HCT116 (cell line): ENCODE measurements around the gene CNTFR. TPM values are rescaled to one million over a fixed set of nuclear protein-coding genes. Genes with fewer than 3 reads are reported as not detected.
"Not testable (repeated sequence)": the region's sequence is repeated elsewhere in the genome, so short reads cannot be mapped to it uniquely, and the experiment has no call there.

Experiments
- ATAC-seq: fragments of 200-7000 bp; cut with Tn5 transposase; 2 replicates; pipeline ENCODE4 v1.9.1; 2020; ENCODE audit warnings: mild to moderate bottlenecking, moderate library complexity
- Bru-seq: library from RNA; stranded (reverse); fragments of 400-500 nt; gene quantifications from one replicate; lab custom pipeline; 2021; lab: Mats Ljungman, UMichigan
- BruChase-seq, 2 experiments: library from RNA; stranded (reverse); fragments of 400-500 nt; gene quantifications; one replicate each; lab custom pipeline; 2021; lab: Mats Ljungman, UMichigan
- BruUV-seq: library from RNA; stranded (reverse); fragments of 400-500 nt; replicated peaks from 2 replicates; lab custom pipeline; 2021; lab: Mats Ljungman, UMichigan
- CTCF ChIA-PET: fragments of 300-600 bp; sonication (Branson Sonifier 250); formaldehyde crosslinking; loops from one replicate; lab custom pipeline; 2021; ENCODE audit warnings: antibody characterized with exemption; lab: Charles Lee
- POLR2A ChIA-PET: fragments of 300-600, 350-600 bp; sonication (Branson Sonifier 250); formaldehyde crosslinking; loops from one replicate; lab custom pipeline; 2021; ENCODE audit warnings: antibody characterized with exemption; lab: Charles Lee
- RAD21 ChIA-PET, 2 experiments: fragments of 300-600 bp; sonication (Branson Sonifier 250); formaldehyde crosslinking; loops; one replicate each; lab custom pipeline; 2023; ENCODE audit warnings: low total read pairs in 2 of 2; ENCODE audit not compliant: uncharacterized antibody in 2 of 2, unreplicated experiment in 2 of 2, low non-redundant PET in 1 of 2; lab: Charles Lee
- DNase-seq: peaks from one replicate; pipeline ENCODE4 v3.0.0-alpha.2; 2010; ENCODE audit warnings: low read depth, low spot score
- H2AFZ ChIP-seq: fragments of 200-600 bp; shearing (Covaris generic), sonication (generic); 2 replicates; pipeline ENCODE4 v1.6.1; 2017; ENCODE audit warnings: low read depth, mixed run types, mixed read lengths, antibody characterized with exemption, low read length; ENCODE audit not compliant: poor library complexity, severe bottlenecking
- H3K27ac ChIP-seq: 2 replicates; pipeline ENCODE4 v1.5.1; 2012; ENCODE audit warnings: low read depth, low read length
- H3K27me3 ChIP-seq: fragments of 200-600 bp; sonication (generic); 2 replicates; pipeline ENCODE4 v1.6.1; 2016; ENCODE audit warnings: mixed run types, low read length, mixed read lengths; ENCODE audit not compliant: insufficient read depth
- H3K36me3 ChIP-seq, 2 experiments: fragments of 200-500 bp in 1 of 2; fragments of 200-600 bp in 1 of 2; sonication (Bioruptor generic) in 1 of 2; sonication (generic) in 1 of 2; 2 replicates each; pipeline versions ENCODE4 v1.5.1 to v1.6.1; 2014 to 2016; ENCODE audit warnings: low read length in 2 of 2, inconsistent platforms in 1 of 2, mixed read lengths in 1 of 2, mixed run types in 1 of 2; ENCODE audit not compliant: insufficient read depth in 2 of 2, control insufficient read depth in 1 of 2
- H3K4me1 ChIP-seq, 2 experiments: fragments of 200-600 bp in 1 of 2; sonication (generic) in 1 of 2; 2 replicates each; pipeline versions ENCODE4 v1.5.1 to v1.6.1; 2012 to 2017; ENCODE audit warnings: low read length in 2 of 2, inconsistent platforms in 1 of 2, mild to moderate bottlenecking in 1 of 2, mixed read lengths in 1 of 2, mixed run types in 1 of 2, moderate library complexity in 1 of 2; ENCODE audit not compliant: insufficient read depth in 2 of 2, control insufficient read depth in 1 of 2
- H3K4me2 ChIP-seq: fragments of 200-600 bp; sonication (generic); 2 replicates; pipeline ENCODE4 v1.6.1; 2017; ENCODE audit warnings: mixed run types, low read length, mixed read lengths
- H3K4me3 ChIP-seq, 2 experiments: fragments of 200-600 bp in 1 of 2; sonication (generic) in 1 of 2; replicated peaks in 1 of 2; 2 replicates each; pipeline ENCODE4 v1.5.1; 2011 to 2016; ENCODE audit warnings: low read length in 2 of 2, control low read depth in 1 of 2, low read depth in 1 of 2, mild to moderate bottlenecking in 1 of 2, mixed read lengths in 1 of 2, mixed run types in 1 of 2
- H3K79me2 ChIP-seq: fragments of 200-600 bp; sonication (generic); 2 replicates; pipeline ENCODE4 v1.6.1; 2017; ENCODE audit warnings: mild to moderate bottlenecking, mixed run types, low read length, moderate library complexity, mixed read lengths; ENCODE audit not compliant: insufficient read depth
- H3K9ac ChIP-seq: fragments of 200-600 bp; sonication (generic); 2 replicates; pipeline ENCODE4 v1.6.1; 2016; ENCODE audit warnings: low read length, mixed read lengths
- H3K9me2 ChIP-seq: fragments of 200-600 bp; sonication (generic), shearing (Covaris generic); 2 replicates; pipeline ENCODE4 v1.6.1; 2017; ENCODE audit warnings: mixed run types, mild to moderate bottlenecking, moderate library complexity; ENCODE audit not compliant: insufficient read depth
- H3K9me3 ChIP-seq, 2 experiments: fragments of 200-500 bp in 1 of 2; fragments of 200-600 bp in 1 of 2; sonication (Bioruptor generic) in 1 of 2; sonication (generic) in 1 of 2; 2 replicates each; pipeline ENCODE4 v1.6.1; 2014 to 2017; ENCODE audit warnings: low read length in 2 of 2, mixed read lengths in 2 of 2, inconsistent platforms in 1 of 2, low read depth in 1 of 2, mild to moderate bottlenecking in 1 of 2, mixed run types in 1 of 2, moderate library complexity in 1 of 2; ENCODE audit not compliant: control insufficient read depth in 1 of 2, insufficient read depth in 1 of 2
- H4K20me1 ChIP-seq: fragments of 200-600 bp; sonication (generic), shearing (Covaris generic); 2 replicates; pipeline ENCODE4 v1.6.1; 2017; ENCODE audit warnings: mixed run types, mild to moderate bottlenecking, moderate library complexity; ENCODE audit not compliant: insufficient read depth
- CBX3 ChIP-seq: IDR thresholded peaks from 2 replicates; pipeline ENCODE4 v1.6.1; 2012; ENCODE audit warnings: low read depth
- EGR1 ChIP-seq: IDR thresholded peaks from 2 replicates; pipeline ENCODE4 v1.6.1; 2012; ENCODE audit warnings: low read depth
- ELF1 ChIP-seq: IDR thresholded peaks from 2 replicates; pipeline ENCODE4 v1.6.1; 2012; ENCODE audit warnings: low read depth, borderline replicate concordance
- EZH2 ChIP-seq: fragments of 200-600 bp; sonication (generic); IDR thresholded peaks from 2 replicates; pipeline ENCODE4 v1.6.1; 2017; ENCODE audit warnings: antibody characterized with exemption, mixed run types
- FOSL1 ChIP-seq: IDR thresholded peaks from 2 replicates; pipeline ENCODE4 v1.6.1; 2012; ENCODE audit warnings: low read depth
- JUND ChIP-seq: IDR thresholded peaks from 2 replicates; pipeline ENCODE4 v1.6.1; 2012
- SIN3A ChIP-seq: IDR thresholded peaks from 2 replicates; pipeline ENCODE4 v1.6.1; 2012; ENCODE audit warnings: low read depth
- TCF7L2 ChIP-seq: IDR thresholded peaks from 2 replicates; pipeline ENCODE4 v1.7.0; 2011; ENCODE audit warnings: borderline replicate concordance, inconsistent platforms; ENCODE audit not compliant: insufficient read depth, insufficient read length; ENCODE audit errors: extremely low read depth
- YY1 ChIP-seq: IDR thresholded peaks from 2 replicates; pipeline ENCODE4 v1.6.1; 2011; ENCODE audit warnings: low read length, low read depth, moderate library complexity, mild to moderate bottlenecking; ENCODE audit not compliant: insufficient replicate concordance; ENCODE audit errors: extremely low read depth
- ZFX ChIP-seq: fragments of 450-650 bp; IDR thresholded peaks from 2 replicates; pipeline ENCODE4 v1.6.1; 2017
- ZNF274 ChIP-seq: fragments of 200-500 bp; sonication (Bioruptor generic); IDR thresholded peaks from 2 replicates; pipeline ENCODE4 v1.6.1; 2014; ENCODE audit warnings: mild to moderate bottlenecking, low read depth, low read length, inconsistent platforms
- intact Hi-C: fragments of 100-400 bp; cut with micrococcal nuclease; formaldehyde crosslinking; loops from 2 replicates; pipeline ENCODE4 v1.10.0; 2022
- long read RNA-seq: library from polyadenylated mRNA; unstranded; transcript quantifications from one replicate; pipeline ENCODE4 v2.0.0, GENCODE V29; 2021; ENCODE audit not compliant: unreplicated experiment
- polyA plus RNA-seq: library from polyadenylated mRNA; unstranded; fragments of >200 nt; gene quantifications from 2 replicates; pipeline ENCODE4 v1.2.1, GENCODE V29; 2012; ENCODE audit warnings: missing spikeins
- total RNA-seq: library from RNA; stranded (reverse); gene quantifications from one replicate; pipeline ENCODE4 v1.2.1, GENCODE V29; 2021; ENCODE audit not compliant: unreplicated experiment
- TF ChIP-seq, protein P1 (sequence below): IDR thresholded peaks from 2 replicates; pipeline ENCODE4 v1.6.1; 2012
- TF ChIP-seq, protein P2 (sequence below), 3 experiments: fragments of 200-600 bp in 1 of 3; sonication (generic) in 1 of 3; IDR thresholded peaks in 2 of 3; conservative IDR thresholded peaks in 1 of 3; 2 replicates each; pipeline ENCODE4 v1.5.1; 2012 to 2017; ENCODE audit warnings: low read depth in 2 of 3, low read length in 2 of 3, antibody characterized with exemption in 1 of 3, borderline replicate concordance in 1 of 3, control low read depth in 1 of 3, mild to moderate bottlenecking in 1 of 3, mixed read lengths in 1 of 3, mixed run types in 1 of 3, moderate library complexity in 1 of 3; ENCODE audit not compliant: insufficient read depth in 1 of 3
- TF ChIP-seq, protein P3 (sequence below): IDR thresholded peaks from 2 replicates; pipeline ENCODE4 v1.6.1; 2012

The CNTFR gene, protein sequence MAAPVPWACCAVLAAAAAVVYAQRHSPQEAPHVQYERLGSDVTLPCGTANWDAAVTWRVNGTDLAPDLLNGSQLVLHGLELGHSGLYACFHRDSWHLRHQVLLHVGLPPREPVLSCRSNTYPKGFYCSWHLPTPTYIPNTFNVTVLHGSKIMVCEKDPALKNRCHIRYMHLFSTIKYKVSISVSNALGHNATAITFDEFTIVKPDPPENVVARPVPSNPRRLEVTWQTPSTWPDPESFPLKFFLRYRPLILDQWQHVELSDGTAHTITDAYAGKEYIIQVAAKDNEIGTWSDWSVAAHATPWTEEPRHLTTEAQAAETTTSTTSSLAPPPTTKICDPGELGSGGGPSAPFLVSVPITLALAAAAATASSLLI
- total RNA-seq (not detected), Bru-seq, nascent RNA (percentile 11 among the genes with signal in this experiment), BruChase-seq, experiment 1, labeled RNA remaining after a 6-hour chase (percentile 18 among the genes with signal in this experiment), BruChase-seq, experiment 2, labeled RNA remaining after a 2-hour chase (percentile 16 among the genes with signal in this experiment)
- 0.05 TPM in 1 of 2 replicates, not detected in the other for polyA plus RNA-seq
- long read RNA-seq: 0 reads

DNA sequence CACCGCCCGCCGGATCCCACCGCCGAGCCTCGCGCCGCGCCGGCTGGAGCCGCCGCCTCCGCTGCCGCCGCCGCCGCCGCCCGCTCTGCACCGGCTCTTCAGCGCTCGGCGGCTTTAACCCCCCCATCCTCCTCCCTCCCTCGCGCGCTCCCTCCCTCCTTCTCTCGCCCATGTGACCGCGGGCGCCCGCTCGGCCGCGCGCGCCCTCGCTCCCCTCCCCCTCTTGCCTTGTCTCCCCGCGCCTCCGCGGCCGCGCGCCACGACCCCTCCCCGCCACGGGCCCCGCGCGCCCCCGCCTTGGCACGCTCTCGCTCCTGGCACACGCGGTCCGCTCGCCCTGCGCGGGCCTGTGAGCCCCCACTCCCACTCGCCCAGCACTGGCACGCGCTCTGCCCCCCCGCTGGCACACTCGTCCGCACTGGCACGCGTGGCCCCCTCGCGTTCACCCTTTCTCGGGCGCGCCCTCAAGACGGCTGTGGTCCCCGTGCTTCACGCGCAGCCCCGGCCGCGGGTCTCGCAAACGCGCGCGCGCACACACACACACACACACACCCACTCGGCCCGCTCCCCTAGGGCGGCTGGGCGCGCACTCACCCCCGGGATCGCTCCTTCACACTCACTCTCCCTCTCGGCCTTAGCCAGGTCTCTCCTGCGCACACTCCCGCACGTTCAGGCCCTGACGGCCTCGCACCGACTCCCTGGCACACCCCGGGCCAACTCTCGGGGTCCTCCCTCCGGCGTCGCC lies at the start of gene CNTFR:
Gene CNTFR (minus strand): TSS at position 89 of the 745 bp plus-strand sequence. CDS start 20,743 bp downstream, outside the sequence.
- Histone ChIP-seq H3K36me3 (no peaks in the 10 kb centered on the region), H3K4me1 (peaks cover 0 to 8% of the 10 kb centered on the region in 2 experiments; a peak in 2 of 4 replicates), H3K9me3 (no peaks in the 10 kb centered on the region), H3K4me2 (no peak within 1 kb of the TSS), H3K27ac (no peak within 1 kb of the TSS), H3K9ac (no peak within 1 kb of the TSS), H3K27me3 (peaks cover 13% of the 10 kb centered on the region; the same call in 1 of the 2 replicates), H2AFZ (no peak within 1 kb of the TSS), H3K9me2 (no peaks in the 10 kb centered on the region), H4K20me1 (no peaks in the 10 kb centered on the region), H3K4me3 (no peak within 1 kb of the TSS), H3K79me2 (no peaks in the 10 kb centered on the region)
- no peak for TF ChIP-seq JUND
- no peak for TF ChIP-seq ELF1
- TF ChIP-seq ZNF274: no peak
- no peak for TF ChIP-seq CBX3
- no peak for TF ChIP-seq EGR1
- no peak for TF ChIP-seq YY1
- no peak for TF ChIP-seq ZFX
- TF ChIP-seq, protein P1, sequence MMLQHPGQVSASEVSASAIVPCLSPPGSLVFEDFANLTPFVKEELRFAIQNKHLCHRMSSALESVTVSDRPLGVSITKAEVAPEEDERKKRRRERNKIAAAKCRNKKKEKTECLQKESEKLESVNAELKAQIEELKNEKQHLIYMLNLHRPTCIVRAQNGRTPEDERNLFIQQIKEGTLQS: no peak
- no peak for TF ChIP-seq FOSL1
- TF ChIP-seq, protein P2, sequence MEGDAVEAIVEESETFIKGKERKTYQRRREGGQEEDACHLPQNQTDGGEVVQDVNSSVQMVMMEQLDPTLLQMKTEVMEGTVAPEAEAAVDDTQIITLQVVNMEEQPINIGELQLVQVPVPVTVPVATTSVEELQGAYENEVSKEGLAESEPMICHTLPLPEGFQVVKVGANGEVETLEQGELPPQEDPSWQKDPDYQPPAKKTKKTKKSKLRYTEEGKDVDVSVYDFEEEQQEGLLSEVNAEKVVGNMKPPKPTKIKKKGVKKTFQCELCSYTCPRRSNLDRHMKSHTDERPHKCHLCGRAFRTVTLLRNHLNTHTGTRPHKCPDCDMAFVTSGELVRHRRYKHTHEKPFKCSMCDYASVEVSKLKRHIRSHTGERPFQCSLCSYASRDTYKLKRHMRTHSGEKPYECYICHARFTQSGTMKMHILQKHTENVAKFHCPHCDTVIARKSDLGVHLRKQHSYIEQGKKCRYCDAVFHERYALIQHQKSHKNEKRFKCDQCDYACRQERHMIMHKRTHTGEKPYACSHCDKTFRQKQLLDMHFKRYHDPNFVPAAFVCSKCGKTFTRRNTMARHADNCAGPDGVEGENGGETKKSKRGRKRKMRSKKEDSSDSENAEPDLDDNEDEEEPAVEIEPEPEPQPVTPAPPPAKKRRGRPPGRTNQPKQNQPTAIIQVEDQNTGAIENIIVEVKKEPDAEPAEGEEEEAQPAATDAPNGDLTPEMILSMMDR (IDR thresholded peaks at IDR 0.05 in 2 of 3, conservative IDR thresholded peaks at IDR 0.05 in 1 of 3; ENCODE audit: borderline replicate concordance in 1 of 3, insufficient read depth in 1 of 3, low read depth in 2 of 3, low read length in 2 of 3): no peak
- TF ChIP-seq SIN3A: no peak
- TF ChIP-seq TCF7L2: no peak
- TF ChIP-seq, protein P3, sequence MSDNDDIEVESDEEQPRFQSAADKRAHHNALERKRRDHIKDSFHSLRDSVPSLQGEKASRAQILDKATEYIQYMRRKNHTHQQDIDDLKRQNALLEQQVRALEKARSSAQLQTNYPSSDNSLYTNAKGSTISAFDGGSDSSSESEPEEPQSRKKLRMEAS: no peak
- no peak for TF ChIP-seq EZH2
- BruUV-seq: no TSS peak
- no peak for ATAC-seq
- CTCF ChIA-PET: no interaction called here
- POLR2A ChIA-PET: no interaction called here
- no peak for DNase-seq
- RAD21 ChIA-PET: no interaction called here
- intact Hi-C loops: loop anchor here (5.0 to 10.0 kb wide), 2 partner anchors 88 to 185 kb away; no protein-coding TSS in a partner anchor

DNA sequence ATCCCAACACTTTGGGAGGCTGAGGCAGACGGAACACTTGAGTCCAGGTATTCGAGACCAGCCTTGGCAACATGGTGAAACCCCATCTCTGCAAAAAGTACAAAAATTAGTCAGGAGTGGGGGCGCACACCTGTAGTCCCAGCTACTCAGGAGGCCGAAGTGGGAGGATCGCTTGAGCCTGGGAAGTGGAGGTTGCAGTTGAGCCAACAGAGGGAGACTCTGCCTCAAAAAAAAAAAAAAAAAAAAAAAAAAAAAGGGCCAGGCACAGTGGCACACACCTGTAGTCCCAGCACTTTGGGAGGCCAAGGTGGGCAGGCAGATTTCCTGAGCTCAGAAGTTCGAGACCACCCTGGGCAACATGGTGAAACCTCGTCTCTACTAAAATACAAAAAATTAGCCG lies 49.8 kb upstream of the CNTFR start:
- BruUV-seq, H3K9me3 ChIP-seq, H3K9me2 ChIP-seq, DNase-seq, H2AFZ ChIP-seq, intact Hi-C loops, CTCF ChIA-PET, H3K27ac ChIP-seq, H3K27me3 ChIP-seq, ATAC-seq, H3K4me3 ChIP-seq, H3K9ac ChIP-seq, H3K4me2 ChIP-seq, H4K20me1 ChIP-seq: not testable (repeated sequence)
- POLR2A ChIA-PET: interaction anchor here (2.2 to 3.1 kb wide), 2 partner anchors 7 to 27 kb away, joined by 6 to 26 read pairs; partner anchors contain the start of genes GALT and RPP25L
- peaks cover 14 to 31% of the 10 kb centered on the region in 2 experiments; a peak in 3 of 4 replicates for H3K4me1 ChIP-seq
- RAD21 ChIA-PET: interaction anchor here in 1 of 2 experiments (0.7 kb wide), 1 partner anchor 510 kb away, joined by 4 read pairs; no protein-coding TSS in a partner anchor
- H3K79me2 ChIP-seq: peaks cover 27% of the 10 kb centered on the region
- peaks cover 0 to 12% of the 10 kb centered on the region in 2 experiments; a peak in 2 of 4 replicates for H3K36me3 ChIP-seq
